ENCODE results near the gene CBARP.

CBARP gene

GRCh38 chr19:1237754-1238368, at the start of gene CBARP:
Gene CBARP (minus strand): TSS chr19:1238005. CDS start chr19:1236100, 1,905 bp downstream.
- no peak for DNase-seq (ENCODE audit: low read depth, low spot score)

GRCh38 chr19:1286487-1287353, 48.9 kb upstream of the CBARP start:
- no peak for DNase-seq (ENCODE audit: low read depth, low spot score)

- DNase-seq (ENCODE audit: low read depth, low spot score) = no peak
Measured at GRCh38 chr19:1285737-1286360, 48.0 kb upstream of the CBARP start, which contains the start of gene EFNA2. Gene EFNA2 (plus strand): TSS chr19:1285873. CDS start chr19:1286169, 296 bp downstream.

- DNase-seq (ENCODE audit: low read depth, low spot score) = no peak
Measured at GRCh38 chr19:1284979-1285736, 47.4 kb upstream of the CBARP start.

GRCh38 chr19:1284293-1284978, 46.6 kb upstream of the CBARP start:
- DNase-seq (ENCODE audit: low read depth, low spot score) = no peak

- DNase-seq (ENCODE audit: low read depth, low spot score) = no peak
Measured at GRCh38 chr19:1283917-1284292, 46.1 kb upstream of the CBARP start.

- DNase-seq (ENCODE audit: low read depth, low spot score) = no peak
Measured at GRCh38 chr19:1283207-1283916, 45.6 kb upstream of the CBARP start.

GRCh38 chr19:1282588-1283206, 44.9 kb upstream of the CBARP start:
- no peak for DNase-seq (ENCODE audit: low read depth, low spot score)

GRCh38 chr19:1281569-1282287, 43.9 kb upstream of the CBARP start:
- no peak for DNase-seq (ENCODE audit: low read depth, low spot score)

- DNase-seq (ENCODE audit: low read depth, low spot score) = no peak
Measured at GRCh38 chr19:1280636-1281568, 43.1 kb upstream of the CBARP start.

GRCh38 chr19:1279782-1280341, 42.1 kb upstream of the CBARP start:
- DNase-seq (ENCODE audit: low read depth, low spot score) = peak; percentile 44

GRCh38 chr19:1278713-1279660, 41.2 kb upstream of the CBARP start:
- no peak for DNase-seq (ENCODE audit: low read depth, low spot score)

- no peak for DNase-seq (ENCODE audit: low read depth, low spot score)
Measured at GRCh38 chr19:1278074-1278473, 40.3 kb upstream of the CBARP start.

GRCh38 chr19:1277061-1277460, 39.3 kb upstream of the CBARP start:
- DNase-seq (ENCODE audit: low read depth, low spot score) = no peak

GRCh38 chr19:1276628-1277022, 38.8 kb upstream of the CBARP start:
- no peak for DNase-seq (ENCODE audit: low read depth, low spot score)

GRCh38 chr19:1275976-1276627, 38.3 kb upstream of the CBARP start:
- no peak for DNase-seq (ENCODE audit: low read depth, low spot score)

Data from activated naive CD8-positive, alpha-beta T cell treated with anti-CD3 and anti-CD28 coated beads, Interleukin-2, amount 50 U/mL, for 16 hours (primary cell).